Sigmoid colon (tissue), 7 donors: Measurements from ENCODE around the gene CEBPG. TPM values are rescaled to one million over a fixed set of nuclear protein-coding genes. Genes with fewer than 3 reads are reported as not detected.

Experiments used
- DNase-seq: peaks from one replicate; pipeline ENCODE4 v3.0.0-alpha.2; 2019
- H3K27ac ChIP-seq, 4 donors: fragments of 200-600 bp; sonication (generic); one replicate each; pipeline ENCODE4 v1.5.1; 2016 to 2019; ENCODE audit warnings: mild to moderate bottlenecking in 1 of 4
- H3K27me3 ChIP-seq, 3 donors: fragments of 200-600 bp; sonication (generic); one replicate each; pipeline ENCODE4 v1.5.1; 2019; ENCODE audit warnings: mild to moderate bottlenecking in 1 of 3
- H3K36me3 ChIP-seq, 4 donors: fragments of 200-600 bp; sonication (generic); one replicate each; pipeline ENCODE4 v1.5.1; 2016 to 2019
- H3K4me1 ChIP-seq, 4 donors: fragments of 200-600 bp; sonication (generic); one replicate each; pipeline ENCODE4 v1.5.1; 2017 to 2019
- H3K4me3 ChIP-seq, 4 donors: fragments of 200-600 bp; sonication (generic); one replicate each; pipeline ENCODE4 v1.5.1; 2017 to 2019; ENCODE audit warnings: mild to moderate bottlenecking in 2 of 4, moderate library complexity in 1 of 4
- H3K9me3 ChIP-seq, 4 donors: fragments of 200-600 bp in 3 of 4; sonication (generic) in 3 of 4; one replicate each; pipeline versions ENCODE4 v1.5.1 to v1.6.1; 2013 to 2019
- CTCF ChIP-seq, 4 experiments: fragments of 450-650 bp in 3 of 4; fragments of 200-600 bp in 1 of 4; IDR thresholded peaks; one replicate each; pipeline ENCODE4 v1.5.1; 2016 to 2019; ENCODE audit warnings: antibody characterized with exemption in 4 of 4, mild to moderate bottlenecking in 3 of 4, moderate library complexity in 2 of 4
- EP300 ChIP-seq, 4 donors: sonication (generic); formaldehyde crosslinking; IDR thresholded peaks; one replicate each; pipeline ENCODE4 v1.6.1; 2017; ENCODE audit warnings: antibody characterized with exemption in 4 of 4
- POLR2A ChIP-seq, 2 donors: fragments of 450-650 bp; IDR thresholded peaks; one replicate each; pipeline ENCODE4 v1.6.1; 2016; ENCODE audit warnings: antibody characterized with exemption in 2 of 2, mild to moderate bottlenecking in 2 of 2, moderate library complexity in 2 of 2
- POLR2AphosphoS5 ChIP-seq, 4 donors: sonication (generic); formaldehyde crosslinking; IDR thresholded peaks; one replicate each; pipeline ENCODE4 v1.6.1; 2017; ENCODE audit warnings: antibody characterized with exemption in 4 of 4
- WGBS, 2 donors: extraction: QIAGEN DNeasy Blood & Tissue Kit; methylation state at CpG; one replicate each; pipeline ENCODE4 v1.1.7; 2013; 5-methylcytosine and 5-hydroxymethylcytosine counted together
- intact Hi-C: fragments of 100-400 bp; cut with DNase I; formaldehyde crosslinking; loops from one replicate; pipeline ENCODE4 v1.15.1; 2023
- polyA plus RNA-seq, 3 donors: library from polyadenylated mRNA; stranded (reverse); fragments of 200-250 nt; gene quantifications; one replicate each; pipeline ENCODE4 v1.2.3, GENCODE V29; 2013
- total RNA-seq, 4 donors: library from RNA; depleted of rRNA; stranded (reverse); fragments of >200 nt; gene quantifications; one replicate each; pipeline ENCODE4 v1.1.0, GENCODE V29; 2016
- donor health status: healthy with polysubstance abuse.
- donor health status: Bipolar disorder and iron deficiency.
- donor health status: healthy.

The CEBPG gene
- total and polyA plus RNA-seq, 7 donors = 18.6 to 84.6 (median 27.8) TPM

- intact Hi-C loops = no loop called here
- Histone ChIP-seq H3K9me3 (no peaks in the 10 kb centered on the region), H3K4me1 (no peaks in the 10 kb centered on the region), H3K27ac (no peak overlapping the region), H3K4me3 (no peak overlapping the region), H3K27me3 (no peaks in the 10 kb centered on the region), H3K36me3 (peaks cover 0 to 4% (median 0%) of the 10 kb centered on the region in 4 donors)
- TF ChIP-seq EP300 (IDR thresholded peaks at IDR 0.05) (no peak), POLR2A (IDR thresholded peaks at IDR 0.05) (no peak), POLR2AphosphoS5 (IDR thresholded peaks at IDR 0.05) (no peak), CTCF (IDR thresholded peaks at IDR 0.05) (no peak)
- no peak for DNase-seq
- 91 to 95% methylated on average over 8 of the region's 8 CpGs for WGBS, 2 donors
Observed at GRCh38 chr19:33424181-33424580, 50.7 kb downstream of the CEBPG start.

GRCh38 chr19:33426621-33427361 is 53.3 kb downstream of the CEBPG start:
- Histone ChIP-seq H3K36me3 (peaks cover 0 to 4% (median 0%) of the 10 kb centered on the region in 4 donors), H3K27ac (no peak overlapping the region), H3K4me1 (no peaks in the 10 kb centered on the region), H3K9me3 (no peaks in the 10 kb centered on the region), H3K27me3 (no peaks in the 10 kb centered on the region), H3K4me3 (no peak overlapping the region)
- WGBS, 2 donors = 85% methylated on average over 24 of the region's 24 CpGs
- TF ChIP-seq POLR2A (IDR thresholded peaks at IDR 0.05) = no peak
- no peak for TF ChIP-seq POLR2AphosphoS5 (IDR thresholded peaks at IDR 0.05)
- no peak for TF ChIP-seq CTCF (IDR thresholded peaks at IDR 0.05)
- TF ChIP-seq EP300 (IDR thresholded peaks at IDR 0.05) = no peak
- intact Hi-C loops = no loop called here
- no peak for DNase-seq

GRCh38 chr19:33427801-33428626 is 54.5 kb downstream of the CEBPG start:
- WGBS, 2 donors = 89 to 90% methylated on average over 22 of the region's 22 CpGs
- intact Hi-C loops = no loop called here
- Histone ChIP-seq H3K36me3 (peaks cover 0 to 4% (median 0%) of the 10 kb centered on the region in 4 donors), H3K4me1 (no peaks in the 10 kb centered on the region), H3K9me3 (no peaks in the 10 kb centered on the region), H3K27me3 (no peaks in the 10 kb centered on the region), H3K27ac (no peak overlapping the region), H3K4me3 (no peak overlapping the region)
- peak; percentile 34 for DNase-seq
- no peak for TF ChIP-seq POLR2A (IDR thresholded peaks at IDR 0.05)
- no peak for TF ChIP-seq CTCF (IDR thresholded peaks at IDR 0.05)
- TF ChIP-seq POLR2AphosphoS5 (IDR thresholded peaks at IDR 0.05) = no peak
- TF ChIP-seq EP300 (IDR thresholded peaks at IDR 0.05) = no peak

- TF ChIP-seq CTCF (IDR thresholded peaks at IDR 0.05) (no peak), EP300 (IDR thresholded peaks at IDR 0.05) (no peak), POLR2AphosphoS5 (IDR thresholded peaks at IDR 0.05) (no peak), POLR2A (IDR thresholded peaks at IDR 0.05) (no peak)
- Histone ChIP-seq H3K4me1 (no peaks in the 10 kb centered on the region), H3K4me3 (no peak overlapping the region), H3K27ac (no peak overlapping the region), H3K27me3 (no peaks in the 10 kb centered on the region), H3K9me3 (no peaks in the 10 kb centered on the region), H3K36me3 (peaks cover 0 to 4% (median 0%) of the 10 kb centered on the region in 4 donors)
- WGBS, 2 donors = 90 to 94% methylated on average over 5 of the region's 5 CpGs
- no peak for DNase-seq
- intact Hi-C loops = no loop called here
Observed at GRCh38 chr19:33428627-33429125, 55.2 kb downstream of the CEBPG start.
